Right lobe of liver (tissue), 4 donors: Measurements from ENCODE around the gene TECPR1.

Experiments used
- POLR2A ChIP-seq: fragments of 450-650 bp; IDR thresholded peaks from one replicate; pipeline ENCODE4 v1.6.1; 2017; ENCODE audit warnings: antibody characterized with exemption, mild to moderate bottlenecking
- TF ChIP-seq, protein P1 (sequence below), 4 donors: fragments of 200-600 bp in 3 of 4; fragments of 450-650 bp in 1 of 4; IDR thresholded peaks; one replicate each; pipeline versions ENCODE4 v1.5.1 to v1.8.0; 2016 to 2022; ENCODE audit warnings: antibody characterized with exemption in 4 of 4, mild to moderate bottlenecking in 2 of 4
- donor health status: DM: no; HTN: no; CAD: no.
- donor health status: DM: no; HTN: no; CAD: no.
- donor health status: DM: no; HTN: yes; CAD: no.

DNA sequence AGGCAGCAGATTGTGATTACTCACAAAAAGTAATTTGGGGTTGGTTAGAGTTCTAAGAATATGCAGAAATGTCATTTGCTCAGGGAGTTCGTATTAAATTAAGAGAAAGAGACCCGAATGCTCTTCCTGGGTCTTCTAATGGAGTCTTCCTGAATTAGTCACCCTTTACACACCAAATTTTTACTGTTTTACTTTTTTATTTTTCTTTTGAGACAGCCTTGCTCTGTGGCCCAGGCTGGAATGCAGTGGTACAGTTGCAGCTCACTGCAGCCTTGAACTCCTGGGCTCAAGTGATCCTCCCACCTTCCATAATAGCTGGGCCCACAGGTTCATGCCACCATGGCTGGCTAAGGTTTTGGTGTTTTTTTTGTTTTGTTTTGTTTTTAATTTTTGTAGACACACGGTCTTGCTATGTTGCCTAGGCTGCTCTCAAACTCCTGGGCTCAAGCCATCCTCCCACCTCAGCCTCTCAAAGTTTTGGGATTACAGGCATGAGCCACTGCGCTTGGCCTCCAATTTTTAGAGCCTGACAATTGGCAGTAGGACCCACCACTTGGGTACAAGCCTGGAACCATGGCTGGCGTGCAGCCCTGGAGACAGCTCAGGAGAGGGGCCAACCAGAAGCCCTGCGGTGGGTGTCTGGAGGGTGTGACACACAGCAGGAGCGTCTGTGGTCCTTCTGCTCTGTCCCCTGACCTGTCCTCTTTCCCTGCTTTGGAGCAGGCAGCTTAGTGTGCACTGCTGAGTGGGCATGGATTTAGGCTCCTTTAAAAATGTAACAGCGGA lies 57.2 kb downstream of the TECPR1 start:
- TF ChIP-seq, protein P1, sequence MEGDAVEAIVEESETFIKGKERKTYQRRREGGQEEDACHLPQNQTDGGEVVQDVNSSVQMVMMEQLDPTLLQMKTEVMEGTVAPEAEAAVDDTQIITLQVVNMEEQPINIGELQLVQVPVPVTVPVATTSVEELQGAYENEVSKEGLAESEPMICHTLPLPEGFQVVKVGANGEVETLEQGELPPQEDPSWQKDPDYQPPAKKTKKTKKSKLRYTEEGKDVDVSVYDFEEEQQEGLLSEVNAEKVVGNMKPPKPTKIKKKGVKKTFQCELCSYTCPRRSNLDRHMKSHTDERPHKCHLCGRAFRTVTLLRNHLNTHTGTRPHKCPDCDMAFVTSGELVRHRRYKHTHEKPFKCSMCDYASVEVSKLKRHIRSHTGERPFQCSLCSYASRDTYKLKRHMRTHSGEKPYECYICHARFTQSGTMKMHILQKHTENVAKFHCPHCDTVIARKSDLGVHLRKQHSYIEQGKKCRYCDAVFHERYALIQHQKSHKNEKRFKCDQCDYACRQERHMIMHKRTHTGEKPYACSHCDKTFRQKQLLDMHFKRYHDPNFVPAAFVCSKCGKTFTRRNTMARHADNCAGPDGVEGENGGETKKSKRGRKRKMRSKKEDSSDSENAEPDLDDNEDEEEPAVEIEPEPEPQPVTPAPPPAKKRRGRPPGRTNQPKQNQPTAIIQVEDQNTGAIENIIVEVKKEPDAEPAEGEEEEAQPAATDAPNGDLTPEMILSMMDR (IDR thresholded peaks at IDR 0.05), result no peak
- no peak for TF ChIP-seq POLR2A
